Trophoblast cell (in vitro differentiated cells and primary cell): Measurements from ENCODE around the gene ARSI.

ENCODE experiments used
- DNase-seq, 2 donors: peaks; one replicate each; pipeline ENCODE4 v3.0.0-alpha.2; 2016
- H2AFZ ChIP-seq: 2 replicates; pipeline ENCODE4 v1.6.1; 2013; ENCODE audit warnings: low read length, moderate library complexity, mild to moderate bottlenecking; ENCODE audit not compliant: insufficient read depth, poor library complexity
- H2AK5ac ChIP-seq: 2 replicates; pipeline ENCODE4 v1.6.1; 2013; ENCODE audit warnings: mild to moderate bottlenecking, low read length
- H2BK120ac ChIP-seq: 2 replicates; pipeline ENCODE4 v1.6.1; 2013; ENCODE audit warnings: low read length, mild to moderate bottlenecking, moderate library complexity; ENCODE audit not compliant: insufficient read depth, poor library complexity
- H2BK12ac ChIP-seq: 2 replicates; pipeline ENCODE4 v1.6.1; 2013; ENCODE audit warnings: mild to moderate bottlenecking, low read length, moderate library complexity
- H2BK5ac ChIP-seq: 2 replicates; pipeline ENCODE4 v1.6.1; 2013; ENCODE audit warnings: low read length, low read depth, moderate library complexity, mild to moderate bottlenecking; ENCODE audit not compliant: poor library complexity
- H3K14ac ChIP-seq: 2 replicates; pipeline ENCODE4 v1.6.1; 2013; ENCODE audit warnings: mild to moderate bottlenecking, low read length
- H3K18ac ChIP-seq: 2 replicates; pipeline ENCODE4 v1.6.1; 2013; ENCODE audit warnings: mild to moderate bottlenecking, low read length
- H3K23ac ChIP-seq: 2 replicates; pipeline ENCODE4 v1.6.1; 2013; ENCODE audit warnings: low read length
- H3K27ac ChIP-seq: 2 replicates; pipeline ENCODE4 v1.5.1; 2013; ENCODE audit warnings: low read depth, mild to moderate bottlenecking, inconsistent platforms, low read length, moderate library complexity
- H3K27me3 ChIP-seq: 2 replicates; pipeline ENCODE4 v1.6.1; 2013; ENCODE audit warnings: inconsistent platforms, mild to moderate bottlenecking, low read length, moderate library complexity; ENCODE audit not compliant: insufficient read depth
- H3K36me3 ChIP-seq, 2 experiments: 1 replicate in 1 of 2; 2 replicates in 1 of 2; pipeline ENCODE4 v1.6.1; 2013; ENCODE audit warnings: low read length in 2 of 2, mild to moderate bottlenecking in 2 of 2, moderate library complexity in 1 of 2; ENCODE audit not compliant: insufficient read depth in 2 of 2, control insufficient read depth in 1 of 2
- H3K4ac ChIP-seq: 2 replicates; pipeline ENCODE4 v1.6.1; 2013; ENCODE audit warnings: low read depth, mild to moderate bottlenecking, low read length, moderate library complexity
- H3K4me1 ChIP-seq, 2 experiments: 1 replicate in 1 of 2; 2 replicates in 1 of 2; pipeline ENCODE4 v1.6.1; 2013; ENCODE audit warnings: low read length in 2 of 2, mild to moderate bottlenecking in 2 of 2, moderate library complexity in 1 of 2; ENCODE audit not compliant: insufficient read depth in 2 of 2, control insufficient read depth in 1 of 2
- H3K4me2 ChIP-seq: 2 replicates; pipeline ENCODE4 v1.6.1; 2013; ENCODE audit warnings: inconsistent platforms, mild to moderate bottlenecking, low read length, moderate library complexity
- H3K4me3 ChIP-seq: 2 replicates; pipeline ENCODE4 v1.5.1; 2013; ENCODE audit warnings: mild to moderate bottlenecking, low read depth, low read length, inconsistent platforms
- H3K79me1 ChIP-seq: one replicate; pipeline ENCODE4 v1.6.1; 2013; ENCODE audit warnings: low read length
- H3K79me2 ChIP-seq: 2 replicates; pipeline ENCODE4 v1.6.1; 2013; ENCODE audit warnings: low read length, mild to moderate bottlenecking; ENCODE audit not compliant: control insufficient read depth, insufficient read depth, poor library complexity
- H3K9ac ChIP-seq: 2 replicates; pipeline ENCODE4 v1.6.1; 2013; ENCODE audit warnings: mild to moderate bottlenecking, low read length
- H3K9me3 ChIP-seq: 2 replicates; pipeline ENCODE4 v1.6.1; 2013; ENCODE audit warnings: low read depth, mild to moderate bottlenecking, control low read depth, inconsistent platforms, low read length; ENCODE audit not compliant: insufficient read depth
- H4K12ac ChIP-seq: 2 replicates; pipeline ENCODE4 v1.6.1; 2013; ENCODE audit warnings: low read depth, mild to moderate bottlenecking, low read length, moderate library complexity
- H4K8ac ChIP-seq: 2 replicates; pipeline ENCODE4 v1.6.1; 2013; ENCODE audit warnings: low read depth, mild to moderate bottlenecking, low read length, moderate library complexity
- H4K91ac ChIP-seq: one replicate; pipeline ENCODE4 v1.6.1; 2013; ENCODE audit warnings: low read depth, mild to moderate bottlenecking, low read length, moderate library complexity
- WGBS: extraction: QIAGEN DNeasy Blood & Tissue Kit; methylation state at CpG from one replicate; pipeline ENCODE4 v1.1.7; 2013; ENCODE audit warnings: missing lambda C conversion rate; ENCODE audit not compliant: insufficient read length, insufficient coverage; ENCODE audit errors: extremely low coverage; 5-methylcytosine and 5-hydroxymethylcytosine counted together

ARSI gene

GRCh38 chr5:150264667-150265603 lies 37.8 kb downstream of the ARSI start:
- Histone ChIP-seq H3K14ac (no peak overlapping the region), H3K4me1 (no peaks in the 10 kb centered on the region), H4K12ac (no peak overlapping the region), H4K8ac (no peak overlapping the region), H3K9me3 (peaks cover 3% of the 10 kb centered on the region), H3K79me1 (no peaks in the 10 kb centered on the region), H2BK5ac (no peak overlapping the region), H2AFZ (no peak overlapping the region), H3K27me3 (no peaks in the 10 kb centered on the region), H3K9ac (no peak overlapping the region), H4K91ac (no peak overlapping the region), H2BK120ac (no peak overlapping the region), H3K4ac (no peak overlapping the region), H3K36me3 (no peaks in the 10 kb centered on the region), H3K4me3 (no peak overlapping the region), H3K79me2 (no peaks in the 10 kb centered on the region), H2AK5ac (no peak overlapping the region), H3K23ac (no peak overlapping the region), H3K18ac (no peak overlapping the region), H3K4me2 (no peak overlapping the region), H2BK12ac (no peak overlapping the region), H3K27ac (no peak overlapping the region)
- no peak for DNase-seq
- WGBS, result no CpG with 5 or more reads among the region's 23 CpGs

- no peaks in the 10 kb centered on the region for H3K79me1 ChIP-seq
- H4K91ac ChIP-seq, result no peak overlapping the region
- H2BK5ac ChIP-seq, result no peak overlapping the region
- H3K27ac ChIP-seq, result no peak overlapping the region
- DNase-seq, result no peak
- H3K36me3 ChIP-seq, result no peaks in the 10 kb centered on the region
- H3K23ac ChIP-seq, result no peak overlapping the region
- no peak overlapping the region for H2BK120ac ChIP-seq
- H2BK12ac ChIP-seq, result no peak overlapping the region
- H3K9me3 ChIP-seq, result peaks cover 3% of the 10 kb centered on the region
- no peak overlapping the region for H3K18ac ChIP-seq
- H3K4me3 ChIP-seq, result no peak overlapping the region
- H3K9ac ChIP-seq, result no peak overlapping the region
- H3K4ac ChIP-seq, result no peak overlapping the region
- no peak overlapping the region for H2AK5ac ChIP-seq
- no peak overlapping the region for H3K4me2 ChIP-seq
- no CpG with 5 or more reads among the region's 11 CpGs for whole genome bisulfite sequencing
- H2AFZ ChIP-seq, result no peak overlapping the region
- no peak overlapping the region for H4K8ac ChIP-seq
- H3K79me2 ChIP-seq, result no peaks in the 10 kb centered on the region
- H4K12ac ChIP-seq, result no peak overlapping the region
- no peaks in the 10 kb centered on the region for H3K4me1 ChIP-seq
- H3K14ac ChIP-seq, result no peak overlapping the region
- H3K27me3 ChIP-seq, result no peaks in the 10 kb centered on the region
Observed at GRCh38 chr5:150263801-150264621, 38.7 kb downstream of the ARSI start.

- H3K36me3 ChIP-seq, result no peaks in the 10 kb centered on the region
- peak overlapping the region; percentile 10 for H3K9ac ChIP-seq
- no peak overlapping the region for H3K18ac ChIP-seq
- no peak overlapping the region for H2BK5ac ChIP-seq
- H4K12ac ChIP-seq, result no peak overlapping the region
- H2BK120ac ChIP-seq, result no peak overlapping the region
- no peak overlapping the region for H3K4me3 ChIP-seq
- no peak overlapping the region for H2BK12ac ChIP-seq
- no peak for DNase-seq
- no peaks in the 10 kb centered on the region for H3K79me1 ChIP-seq
- no peak overlapping the region for H3K14ac ChIP-seq
- H3K79me2 ChIP-seq, result no peaks in the 10 kb centered on the region
- H3K23ac ChIP-seq, result peak overlapping the region; percentile 23
- no peak overlapping the region for H4K91ac ChIP-seq
- WGBS, result 100% methylated on average over 3 of the region's 5 CpGs
- no peaks in the 10 kb centered on the region for H3K4me1 ChIP-seq
- H2AFZ ChIP-seq, result no peak overlapping the region
- H3K4me2 ChIP-seq, result no peak overlapping the region
- no peaks in the 10 kb centered on the region for H3K27me3 ChIP-seq
- H4K8ac ChIP-seq, result no peak overlapping the region
- H2AK5ac ChIP-seq, result no peak overlapping the region
- no peak overlapping the region for H3K27ac ChIP-seq
- H3K9me3 ChIP-seq, result peaks cover 3% of the 10 kb centered on the region
- H3K4ac ChIP-seq, result no peak overlapping the region
Observed at GRCh38 chr5:150263375-150263775, 39.3 kb downstream of the ARSI start.

- no CpG with 5 or more reads among the region's 7 CpGs for WGBS
- H3K18ac ChIP-seq, result no peak overlapping the region
- H3K23ac ChIP-seq, result no peak overlapping the region
Observed at GRCh38 chr5:150262502-150262901, 40.2 kb downstream of the ARSI start.

More at GRCh38 chr5:150262502-150262901, 40.2 kb downstream of the ARSI start:
- H2BK5ac ChIP-seq, result no peak overlapping the region
- no peaks in the 10 kb centered on the region for H3K79me1 ChIP-seq
- no peak for DNase-seq
- no peaks in the 10 kb centered on the region for H3K4me1 ChIP-seq
- no peak overlapping the region for H2BK120ac ChIP-seq
- H3K79me2 ChIP-seq, result no peaks in the 10 kb centered on the region
- no peak overlapping the region for H3K4me3 ChIP-seq
- no peak overlapping the region for H3K27ac ChIP-seq
- no peaks in the 10 kb centered on the region for H3K27me3 ChIP-seq
- H2AFZ ChIP-seq, result no peak overlapping the region
- no peak overlapping the region for H4K12ac ChIP-seq
- no peak overlapping the region for H2BK12ac ChIP-seq
- no peak overlapping the region for H2AK5ac ChIP-seq
- H3K36me3 ChIP-seq, result no peaks in the 10 kb centered on the region
- H3K4me2 ChIP-seq, result no peak overlapping the region
- no peak overlapping the region for H3K4ac ChIP-seq
- H3K14ac ChIP-seq, result no peak overlapping the region
- peaks cover 3% of the 10 kb centered on the region for H3K9me3 ChIP-seq
- no peak overlapping the region for H4K91ac ChIP-seq
- no peak overlapping the region for H4K8ac ChIP-seq
- no peak overlapping the region for H3K9ac ChIP-seq
